LNCAP (cell line): ENCODE results near the gene KMT5B.

Experiments
- TF ChIP-seq, protein P1 (sequence below): fragments of 450-650 bp; IDR thresholded peaks from 2 replicates; pipeline ENCODE4 v1.5.1; 2017; ENCODE audit warnings: mild to moderate bottlenecking

KMT5B gene

DNA sequence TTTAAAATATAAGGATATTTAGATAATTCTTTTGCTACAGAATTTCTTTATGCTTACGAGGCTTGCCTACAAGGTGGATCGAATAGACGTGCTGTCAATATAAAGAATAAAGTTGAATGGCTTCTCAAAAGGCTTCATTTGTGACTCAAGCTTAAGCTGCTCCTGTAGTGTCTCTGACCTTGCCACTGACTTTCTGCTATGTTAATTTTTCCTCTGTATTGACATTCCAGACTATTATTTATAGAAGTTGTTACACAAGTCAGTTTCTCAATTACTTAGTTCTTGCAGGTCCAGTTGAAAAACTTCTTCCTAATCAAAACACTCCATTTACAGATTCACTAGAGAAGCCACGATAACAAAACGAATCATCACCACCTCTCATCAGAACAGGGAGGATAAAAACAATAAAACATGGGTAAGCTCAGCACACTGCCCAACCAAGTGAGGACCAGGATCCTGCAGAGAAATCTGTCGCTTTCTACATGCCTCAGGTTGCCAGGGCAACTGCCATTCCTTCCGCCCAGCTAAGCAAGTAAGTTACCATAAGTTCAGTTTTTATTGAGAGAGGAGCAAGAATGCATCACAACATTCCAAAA lies 52.9 kb downstream of the KMT5B start:
- TF ChIP-seq, protein P1, sequence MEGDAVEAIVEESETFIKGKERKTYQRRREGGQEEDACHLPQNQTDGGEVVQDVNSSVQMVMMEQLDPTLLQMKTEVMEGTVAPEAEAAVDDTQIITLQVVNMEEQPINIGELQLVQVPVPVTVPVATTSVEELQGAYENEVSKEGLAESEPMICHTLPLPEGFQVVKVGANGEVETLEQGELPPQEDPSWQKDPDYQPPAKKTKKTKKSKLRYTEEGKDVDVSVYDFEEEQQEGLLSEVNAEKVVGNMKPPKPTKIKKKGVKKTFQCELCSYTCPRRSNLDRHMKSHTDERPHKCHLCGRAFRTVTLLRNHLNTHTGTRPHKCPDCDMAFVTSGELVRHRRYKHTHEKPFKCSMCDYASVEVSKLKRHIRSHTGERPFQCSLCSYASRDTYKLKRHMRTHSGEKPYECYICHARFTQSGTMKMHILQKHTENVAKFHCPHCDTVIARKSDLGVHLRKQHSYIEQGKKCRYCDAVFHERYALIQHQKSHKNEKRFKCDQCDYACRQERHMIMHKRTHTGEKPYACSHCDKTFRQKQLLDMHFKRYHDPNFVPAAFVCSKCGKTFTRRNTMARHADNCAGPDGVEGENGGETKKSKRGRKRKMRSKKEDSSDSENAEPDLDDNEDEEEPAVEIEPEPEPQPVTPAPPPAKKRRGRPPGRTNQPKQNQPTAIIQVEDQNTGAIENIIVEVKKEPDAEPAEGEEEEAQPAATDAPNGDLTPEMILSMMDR: no peak

DNA sequence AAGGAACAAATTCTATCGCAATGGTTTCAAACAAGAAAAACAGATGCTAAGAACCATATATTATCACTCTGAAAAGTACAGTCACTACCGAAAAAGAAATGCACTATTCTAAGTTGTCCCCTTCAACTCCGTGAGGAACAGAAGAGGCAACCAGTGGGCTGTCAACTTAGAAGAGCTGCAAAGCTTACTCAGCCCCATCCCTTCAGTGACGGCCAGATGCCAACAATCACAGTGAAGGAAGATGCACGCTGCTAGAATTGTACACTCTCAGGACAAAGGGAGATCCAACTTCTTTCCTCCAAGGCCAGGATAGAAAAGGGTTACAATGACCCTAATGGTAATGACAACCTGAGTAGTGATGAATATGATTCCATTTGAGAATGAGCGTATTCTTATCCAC lies 53.4 kb downstream of the KMT5B start:
- TF ChIP-seq, protein P1: no peak

DNA sequence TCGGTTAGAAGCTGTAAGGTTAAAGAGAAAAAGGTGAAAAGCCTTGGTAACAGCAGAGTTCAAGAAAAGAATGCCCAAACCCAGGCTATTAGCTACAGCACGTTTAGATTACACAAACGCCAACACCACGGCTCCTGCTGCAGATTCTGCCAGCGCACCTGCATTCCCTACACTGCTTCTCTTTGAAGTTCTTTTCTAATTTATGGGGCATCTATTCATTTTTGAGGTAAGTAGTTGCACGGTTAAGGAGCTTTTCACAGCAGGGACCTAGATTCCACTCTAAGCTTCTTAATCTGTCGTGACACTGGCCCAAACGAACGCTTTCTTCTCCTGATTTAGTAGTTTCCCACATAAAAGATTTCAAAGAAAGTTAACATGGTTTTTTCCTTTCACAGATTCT lies 53.9 kb downstream of the KMT5B start:
- TF ChIP-seq, protein P1: no peak

DNA sequence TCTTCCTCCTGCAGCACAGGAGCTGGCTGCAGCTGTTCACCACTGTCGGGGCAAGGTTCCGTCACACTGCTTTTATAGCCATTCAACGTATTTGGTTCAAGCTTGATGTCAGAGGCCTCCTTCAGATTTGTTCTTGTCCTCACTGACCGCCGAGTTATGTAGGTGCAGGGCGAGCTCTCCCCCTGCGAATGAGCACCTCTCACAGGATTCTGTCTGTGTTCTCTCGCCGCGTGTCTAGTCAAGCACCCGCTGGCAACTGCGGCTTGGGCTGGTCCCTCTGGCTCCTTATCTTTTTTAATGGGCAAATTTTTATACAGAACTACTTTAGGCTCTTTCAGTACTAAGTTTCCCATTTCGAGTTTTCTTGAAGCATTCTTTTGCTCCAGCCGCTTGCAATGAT lies 54.5 kb downstream of the KMT5B start:
- TF ChIP-seq, protein P1: no peak

DNA sequence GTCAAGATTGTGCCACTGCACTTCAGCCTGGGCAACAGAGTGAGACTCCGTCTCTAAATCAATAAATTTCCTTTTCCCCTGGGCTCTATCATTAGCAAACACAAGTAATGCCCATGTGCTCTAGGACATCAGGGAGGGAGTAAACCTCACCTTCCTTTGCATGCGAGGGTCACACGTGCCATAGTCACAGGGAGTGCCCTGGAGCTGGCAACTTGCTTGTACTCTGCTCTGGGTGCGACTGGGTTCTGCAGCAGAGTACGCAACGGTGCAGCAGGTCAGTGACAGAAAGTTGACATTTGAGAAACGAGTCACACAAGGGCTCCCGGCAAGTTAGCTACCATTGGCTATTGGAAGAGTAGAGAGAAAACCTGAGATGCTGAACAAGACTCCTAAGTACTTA lies 59.4 kb downstream of the KMT5B start:
- TF ChIP-seq, protein P1: no peak

DNA sequence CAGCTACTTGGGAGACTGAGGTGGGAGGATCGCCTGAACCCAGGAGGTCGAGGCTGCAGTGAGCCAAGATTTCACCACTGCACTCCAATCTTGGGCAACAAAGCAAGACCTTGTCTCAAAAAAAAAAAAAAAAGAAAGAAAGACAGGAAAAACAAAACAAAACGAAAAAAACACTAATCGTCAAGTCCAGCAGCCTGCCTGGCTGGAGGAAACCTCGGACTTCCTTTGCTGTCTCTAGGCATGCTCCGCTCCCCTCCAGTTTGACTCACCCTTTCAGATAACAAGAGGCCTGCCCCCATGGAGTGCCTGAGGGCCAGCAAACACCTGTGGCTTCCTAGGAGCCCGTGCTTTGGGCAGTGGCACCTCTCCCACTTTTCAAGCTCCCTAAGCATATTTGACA lies 63.1 kb downstream of the KMT5B start:
- TF ChIP-seq, protein P1: no peak

DNA sequence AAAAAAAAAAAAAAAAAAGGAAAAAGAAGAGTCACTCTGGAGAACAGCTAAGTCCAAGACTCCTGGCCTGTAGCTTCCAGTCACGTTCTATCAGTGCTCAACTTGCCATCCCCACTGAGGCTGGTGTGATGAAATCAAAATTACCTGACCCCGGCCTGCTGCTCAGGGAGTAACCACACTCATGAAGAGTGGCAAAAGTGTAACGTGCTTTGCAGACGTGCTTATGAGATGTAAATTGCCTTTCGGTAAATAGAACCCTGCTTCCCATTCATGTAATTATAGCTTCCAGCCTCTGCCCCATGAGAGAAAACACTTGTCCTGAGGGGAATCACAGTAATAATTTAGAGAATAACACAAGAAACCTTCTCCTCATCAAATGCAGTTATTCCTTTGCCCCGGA lies 63.7 kb downstream of the KMT5B start:
- TF ChIP-seq, protein P1: no peak

DNA sequence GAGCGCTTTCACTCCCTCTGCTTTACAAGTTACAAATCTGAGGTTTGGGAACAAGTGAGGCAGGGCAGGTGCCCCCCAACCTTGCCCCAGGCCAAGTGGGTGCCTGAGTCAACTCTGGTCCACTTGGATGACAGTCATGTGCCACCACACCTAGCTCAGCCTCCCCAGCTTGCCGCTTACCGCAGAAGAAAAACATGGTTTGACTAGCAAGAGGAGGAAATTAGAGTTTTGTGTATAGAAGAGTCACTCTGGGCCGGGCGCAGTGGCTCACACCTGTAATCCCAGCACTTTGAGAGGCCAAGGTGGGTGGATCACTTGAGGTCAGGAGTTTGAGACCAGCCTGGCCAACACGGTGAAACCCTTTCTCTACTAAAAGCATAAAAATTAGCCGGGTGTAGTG lies 64.2 kb downstream of the KMT5B start:
- TF ChIP-seq, protein P1: no peak
